ENCODE measurements around the gene LRTM2.

DNA sequence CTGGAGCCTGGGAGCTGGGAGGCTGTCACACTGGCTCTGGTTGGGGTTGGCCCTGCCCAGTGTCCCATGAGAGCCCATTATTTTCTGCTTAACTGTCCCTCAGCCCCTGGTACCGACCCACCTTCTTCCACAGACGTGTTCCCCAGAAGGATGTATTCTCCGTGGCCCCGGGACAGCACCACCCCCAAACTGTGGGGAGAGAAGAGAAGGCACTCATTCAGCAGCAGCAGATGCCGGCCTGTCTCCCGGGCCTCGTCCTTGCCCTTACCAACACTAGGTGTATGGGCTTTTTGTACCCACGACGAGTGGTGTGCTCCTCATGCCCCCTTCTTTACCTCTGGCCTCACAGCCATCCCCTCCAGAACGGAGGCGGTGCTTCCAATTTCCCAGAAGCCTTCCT, 38.1 kb downstream of the LRTM2 start:
- no peak for TF ChIP-seq CTCF (optimal IDR thresholded peaks at IDR 0.05 in 1 of 3, IDR thresholded peaks at IDR 0.05 in 1 of 3, conservative IDR thresholded peaks at IDR 0.05 in 1 of 3; ENCODE audit: extremely low read depth in 1 of 3, insufficient read depth in 2 of 3, low read length in 3 of 3)
- TF ChIP-seq EZH2 (IDR thresholded peaks at IDR 0.05; ENCODE audit: low read length): no peak
